ENCODE measurements around the gene MYRIP. TPM values are rescaled to one million over a fixed set of nuclear protein-coding genes. Genes with fewer than 3 reads are reported as not detected.

Gene MYRIP
- total RNA-seq, 1 donor from 2014 or later: not detected

DNA sequence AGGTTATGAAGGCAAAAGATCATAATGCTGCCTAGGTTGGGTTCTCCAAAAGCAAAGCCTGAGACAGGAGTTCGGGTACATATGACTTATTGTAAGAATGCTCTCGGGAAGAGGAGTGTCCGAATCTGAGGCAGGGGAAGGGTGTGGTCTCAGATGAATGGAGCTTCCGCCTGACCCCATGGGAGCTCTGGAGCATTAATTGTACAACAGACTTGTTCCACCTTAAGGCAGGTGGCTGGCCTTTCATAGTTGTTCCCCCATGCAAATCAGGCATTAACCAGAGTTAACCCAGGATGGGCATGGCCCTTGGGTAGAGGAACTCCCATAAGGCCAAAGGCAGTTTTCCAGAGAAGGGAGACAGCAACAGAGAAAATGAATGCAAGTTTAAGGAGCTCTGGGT, 170.6 kb downstream of the MYRIP start:
- H3K27me3 Mint-ChIP-seq: no peaks in the 10 kb centered on the region
- no peaks in the 10 kb centered on the region for H3K9me3 Mint-ChIP-seq
- no peak overlapping the region for H3K4me3 Mint-ChIP-seq
- no peaks in the 10 kb centered on the region for H3K4me1 Mint-ChIP-seq
- no peaks in the 10 kb centered on the region for H3K36me3 Mint-ChIP-seq (ENCODE audit: low read depth)
- intact Hi-C loops (cut with micrococcal nuclease): no loop called here
- H3K27ac Mint-ChIP-seq: no peak overlapping the region
- no peak for DNase-seq

DNA sequence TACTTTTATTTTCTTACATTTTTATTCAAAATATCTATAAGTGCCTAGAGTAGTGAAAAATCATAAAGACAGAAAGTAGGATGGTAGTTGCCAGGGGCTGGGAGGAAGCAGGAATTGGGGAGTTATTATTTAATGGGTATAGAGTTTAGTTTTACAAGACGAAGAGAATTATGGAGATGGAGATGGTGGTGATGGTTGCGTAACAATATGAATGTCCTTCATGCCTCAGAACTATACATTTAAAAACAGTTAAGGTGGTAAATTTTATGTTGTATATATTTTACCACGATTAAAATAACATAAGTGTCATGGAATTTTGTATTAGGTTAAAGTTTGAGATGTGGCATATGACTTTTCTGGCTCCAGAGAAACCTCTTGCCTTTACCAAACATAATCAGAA, 171.4 kb downstream of the MYRIP start:
- H3K27ac Mint-ChIP-seq: no peak overlapping the region
- no peaks in the 10 kb centered on the region for H3K27me3 Mint-ChIP-seq

DNA sequence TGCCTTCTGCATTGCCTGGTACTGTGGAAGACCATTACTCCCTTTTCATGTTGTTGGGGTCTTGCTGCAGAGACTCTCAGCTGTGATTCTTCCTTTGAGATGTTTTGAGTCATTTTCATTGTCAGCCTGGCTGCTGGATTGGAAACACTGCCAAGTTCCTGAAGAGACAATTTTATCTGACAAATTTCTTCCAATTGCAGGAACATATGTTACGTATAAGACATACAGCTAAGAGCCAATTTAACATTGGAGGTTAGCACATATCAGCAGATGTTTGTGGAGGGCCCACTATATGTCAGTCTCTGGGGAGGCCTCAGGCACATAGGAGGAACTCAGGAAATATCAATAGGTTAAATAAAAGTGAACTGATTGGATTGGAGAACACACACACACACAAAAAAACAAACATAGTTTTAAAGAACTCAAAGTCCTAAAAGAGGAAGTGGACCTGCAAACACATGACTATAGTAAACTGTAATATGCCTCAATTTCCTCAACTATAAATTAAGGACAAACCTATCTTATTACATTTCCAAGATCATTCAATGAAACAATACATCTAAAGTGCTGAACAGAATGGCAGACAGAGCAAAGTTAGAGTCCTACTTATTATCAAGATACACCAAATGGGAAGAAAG, 172.3 kb downstream of the MYRIP start:
- no peak for DNase-seq
- Mint-ChIP-seq H3K36me3 (ENCODE audit: low read depth) (no peaks in the 10 kb centered on the region), H3K27me3 (no peaks in the 10 kb centered on the region), H3K9me3 (no peaks in the 10 kb centered on the region), H3K4me1 (no peaks in the 10 kb centered on the region), H3K4me3 (no peak overlapping the region), H3K27ac (no peak overlapping the region)
- intact Hi-C loops (cut with micrococcal nuclease): no loop called here

More for the DNA sequence above, 171.4 kb downstream of the MYRIP start:
- Mint-ChIP-seq H3K9me3 (no peaks in the 10 kb centered on the region), H3K4me1 (no peaks in the 10 kb centered on the region), H3K36me3 (ENCODE audit: low read depth) (no peaks in the 10 kb centered on the region), H3K4me3 (no peak overlapping the region)
- intact Hi-C loops (cut with micrococcal nuclease): no loop called here
- no peak for DNase-seq

DNA sequence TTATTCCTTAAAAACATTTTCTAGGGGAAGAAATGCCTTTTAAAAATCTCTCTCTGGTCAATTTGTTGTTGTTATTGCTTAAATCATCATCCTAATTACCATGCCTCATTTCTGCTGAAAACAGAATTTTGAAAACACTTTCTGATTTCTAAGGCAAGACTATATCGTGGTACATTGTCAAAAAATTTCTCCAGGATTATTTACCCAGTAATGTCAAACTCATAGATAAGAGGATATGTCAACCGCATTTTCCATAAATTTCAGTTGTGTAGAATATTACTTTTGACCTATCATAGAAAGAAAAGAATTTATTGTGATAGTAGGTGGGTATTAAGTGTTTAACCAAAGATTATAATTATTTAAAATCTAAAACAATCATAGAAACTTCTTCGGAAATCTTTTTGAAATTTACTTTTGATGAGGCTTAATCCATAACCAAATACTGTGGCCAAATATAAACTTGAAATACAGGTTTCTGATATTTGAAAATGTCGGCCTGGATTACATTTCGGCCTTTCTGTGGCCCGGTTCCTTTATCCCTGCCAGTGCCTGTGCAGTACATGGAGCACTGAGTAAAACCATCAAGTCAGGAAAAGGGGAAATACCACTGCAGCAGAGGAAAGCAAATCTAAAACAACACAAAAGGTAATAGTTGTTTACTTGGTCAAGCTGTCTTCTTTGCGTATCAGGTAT, 173.4 kb downstream of the MYRIP start:
- intact Hi-C loops (cut with micrococcal nuclease): no loop called here
- H3K9me3 Mint-ChIP-seq: no peaks in the 10 kb centered on the region

DNA sequence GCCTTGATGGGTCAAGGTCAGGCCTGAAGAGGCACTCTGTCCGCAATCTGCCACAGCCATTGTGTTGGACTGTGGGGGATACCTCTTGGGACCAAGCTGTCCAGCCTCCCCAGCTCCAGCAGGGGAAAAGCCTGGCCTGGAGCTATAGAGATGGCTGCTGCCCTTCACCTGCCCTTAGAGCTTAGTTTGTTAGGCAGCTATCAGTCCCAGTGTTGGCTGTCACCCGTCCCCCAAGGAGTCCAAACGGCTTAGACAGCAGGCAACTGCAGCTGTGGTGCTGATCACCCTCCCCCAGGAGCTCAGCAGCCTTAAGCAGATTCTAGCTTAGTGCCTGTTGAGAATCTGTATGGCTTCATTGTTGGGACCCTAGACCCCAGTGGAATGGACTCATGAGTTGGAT, 180.3 kb downstream of the MYRIP start:
- H3K4me1 Mint-ChIP-seq: no peaks in the 10 kb centered on the region
- no peak overlapping the region for H3K4me3 Mint-ChIP-seq
- H3K27me3 Mint-ChIP-seq: no peaks in the 10 kb centered on the region
- no peaks in the 10 kb centered on the region for H3K36me3 Mint-ChIP-seq (ENCODE audit: low read depth)
- no peaks in the 10 kb centered on the region for H3K9me3 Mint-ChIP-seq
- intact Hi-C loops (cut with micrococcal nuclease): loop anchor here (1.0 to 5.0 kb wide), 2 partner anchors 282 to 542 kb away; no protein-coding TSS in a partner anchor
- H3K27ac Mint-ChIP-seq: no peak overlapping the region
- DNase-seq: no peak

More for the DNA sequence above, 173.4 kb downstream of the MYRIP start:
- Mint-ChIP-seq H3K27ac (no peak overlapping the region), H3K27me3 (no peaks in the 10 kb centered on the region), H3K36me3 (ENCODE audit: low read depth) (no peaks in the 10 kb centered on the region), H3K4me3 (no peak overlapping the region), H3K4me1 (no peaks in the 10 kb centered on the region)
- DNase-seq: no peak

DNA sequence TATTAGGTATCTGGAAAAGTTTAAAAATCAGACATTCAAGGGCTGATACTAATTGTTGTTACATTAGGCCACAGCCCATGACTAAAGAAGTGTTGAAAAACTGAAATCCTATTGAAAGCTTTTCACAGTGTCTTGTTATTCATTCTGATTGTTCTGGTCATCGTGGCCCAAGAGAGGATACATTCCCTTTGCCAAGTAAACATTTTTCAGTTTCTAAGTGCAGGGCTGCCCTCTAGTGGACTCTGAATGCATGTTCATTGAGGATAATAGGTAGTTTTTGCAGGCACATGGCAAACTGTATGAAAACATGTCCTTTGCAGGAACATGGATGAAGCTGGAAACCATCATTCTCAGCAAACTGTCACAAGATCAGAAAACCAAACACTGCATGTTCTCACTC, 181.1 kb downstream of the MYRIP start:
- Mint-ChIP-seq H3K36me3 (ENCODE audit: low read depth) (no peaks in the 10 kb centered on the region), H3K27ac (no peak overlapping the region), H3K27me3 (no peaks in the 10 kb centered on the region), H3K9me3 (no peaks in the 10 kb centered on the region), H3K4me3 (no peak overlapping the region), H3K4me1 (no peaks in the 10 kb centered on the region)
- peak; percentile 70 for DNase-seq
- intact Hi-C loops (cut with micrococcal nuclease): loop anchor here (1.0 to 5.0 kb wide), 2 partner anchors 283 to 543 kb away; no protein-coding TSS in a partner anchor

DNA sequence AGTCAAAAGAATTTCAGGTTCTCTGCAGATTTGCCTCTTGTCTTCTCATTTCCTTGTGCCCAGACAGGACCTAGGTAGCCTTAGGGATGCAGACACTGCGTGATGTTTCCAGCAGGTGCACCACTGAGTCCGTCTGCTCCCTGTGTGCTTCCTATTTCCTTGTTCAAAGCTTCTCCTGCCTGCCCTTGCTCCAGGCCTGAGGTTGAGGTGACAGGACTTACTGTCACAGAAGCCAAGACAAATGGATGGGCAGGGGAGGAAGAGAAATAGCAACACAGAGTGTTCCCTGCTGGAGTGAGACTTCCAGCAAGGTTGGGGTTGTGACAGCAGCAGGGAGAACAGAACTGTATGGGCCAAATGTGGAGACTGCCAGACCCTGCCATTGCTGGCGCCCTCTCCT, 199.4 kb downstream of the MYRIP start:
- Mint-ChIP-seq H3K27ac (no peak overlapping the region), H3K4me1 (no peaks in the 10 kb centered on the region), H3K27me3 (no peaks in the 10 kb centered on the region), H3K4me3 (no peak overlapping the region), H3K36me3 (ENCODE audit: low read depth) (no peaks in the 10 kb centered on the region), H3K9me3 (no peaks in the 10 kb centered on the region)
- intact Hi-C loops (cut with micrococcal nuclease): no loop called here
- no peak for DNase-seq

DNA sequence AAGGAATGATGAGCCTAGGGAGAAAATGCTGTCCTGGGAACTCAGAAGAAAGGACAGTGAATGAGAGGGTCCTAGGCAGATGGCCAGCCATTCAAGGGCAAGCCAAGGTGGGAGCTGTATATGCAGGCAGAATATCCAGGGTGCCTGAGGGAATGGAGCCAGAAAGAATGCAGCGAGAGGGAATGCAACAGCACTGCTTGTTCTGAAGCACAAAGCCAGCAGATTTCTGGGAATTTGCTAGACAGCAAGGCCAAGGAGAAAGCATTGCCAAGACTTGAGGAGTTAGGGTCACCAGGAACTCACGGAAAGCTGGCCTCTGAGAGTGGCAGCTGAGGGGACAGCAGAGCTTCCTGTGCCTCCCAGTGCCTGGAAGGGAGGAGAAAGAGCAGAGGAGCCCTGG, 200.6 kb downstream of the MYRIP start:
- Mint-ChIP-seq H3K27ac (no peak overlapping the region), H3K4me1 (no peaks in the 10 kb centered on the region), H3K36me3 (ENCODE audit: low read depth) (no peaks in the 10 kb centered on the region), H3K27me3 (no peaks in the 10 kb centered on the region), H3K9me3 (no peaks in the 10 kb centered on the region), H3K4me3 (no peak overlapping the region)
- intact Hi-C loops (cut with micrococcal nuclease): no loop called here
- DNase-seq: no peak

DNA sequence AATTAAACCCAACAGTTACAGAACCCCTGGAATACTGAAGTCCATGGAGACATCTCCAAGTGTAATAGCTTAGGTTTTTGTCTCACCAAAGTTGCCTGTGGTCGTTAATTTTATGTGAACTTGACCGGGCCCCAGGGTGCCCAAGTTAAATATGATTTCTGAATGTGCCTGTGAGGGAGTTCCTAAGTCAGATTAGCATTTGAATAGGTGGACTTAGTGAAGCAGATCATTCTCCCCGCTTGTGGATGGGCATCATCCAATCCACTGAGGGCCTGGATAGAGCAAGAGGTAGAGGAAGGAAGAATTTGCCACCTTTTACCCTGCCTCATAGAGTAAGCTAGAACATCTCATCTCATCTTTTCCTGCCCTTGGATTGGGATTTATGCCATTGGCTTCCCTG, 203.0 kb downstream of the MYRIP start:
- no peak for DNase-seq
- intact Hi-C loops (cut with micrococcal nuclease): no loop called here
- Mint-ChIP-seq H3K36me3 (ENCODE audit: low read depth) (no peaks in the 10 kb centered on the region), H3K9me3 (no peaks in the 10 kb centered on the region), H3K4me1 (no peaks in the 10 kb centered on the region), H3K27ac (no peak overlapping the region), H3K4me3 (no peak overlapping the region), H3K27me3 (no peaks in the 10 kb centered on the region)

DNA sequence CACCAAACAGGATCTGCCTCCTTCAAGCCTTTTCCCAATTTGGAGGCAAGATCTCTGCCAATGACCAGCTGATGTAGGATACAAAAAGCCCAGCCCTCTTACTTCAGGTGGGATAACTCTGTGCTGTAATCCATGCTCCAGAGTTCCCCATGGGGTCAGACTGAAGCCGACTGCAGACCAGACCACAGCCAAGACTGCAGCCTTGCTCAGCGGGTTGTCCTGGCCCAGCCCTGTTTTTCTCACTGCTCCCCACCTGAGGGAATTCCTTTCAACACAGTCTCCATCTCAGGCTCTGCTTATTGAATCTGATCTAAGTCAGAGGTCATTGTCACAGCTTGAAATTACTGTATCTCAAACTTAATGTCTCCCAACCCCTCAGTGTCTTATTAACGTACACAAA, 207.0 kb downstream of the MYRIP start:
- no peak for DNase-seq
- Mint-ChIP-seq H3K4me3 (no peak overlapping the region), H3K9me3 (no peaks in the 10 kb centered on the region), H3K27me3 (peaks cover 2% of the 10 kb centered on the region), H3K27ac (no peak overlapping the region), H3K4me1 (no peaks in the 10 kb centered on the region), H3K36me3 (ENCODE audit: low read depth) (no peaks in the 10 kb centered on the region)
- intact Hi-C loops (cut with micrococcal nuclease): no loop called here

DNA sequence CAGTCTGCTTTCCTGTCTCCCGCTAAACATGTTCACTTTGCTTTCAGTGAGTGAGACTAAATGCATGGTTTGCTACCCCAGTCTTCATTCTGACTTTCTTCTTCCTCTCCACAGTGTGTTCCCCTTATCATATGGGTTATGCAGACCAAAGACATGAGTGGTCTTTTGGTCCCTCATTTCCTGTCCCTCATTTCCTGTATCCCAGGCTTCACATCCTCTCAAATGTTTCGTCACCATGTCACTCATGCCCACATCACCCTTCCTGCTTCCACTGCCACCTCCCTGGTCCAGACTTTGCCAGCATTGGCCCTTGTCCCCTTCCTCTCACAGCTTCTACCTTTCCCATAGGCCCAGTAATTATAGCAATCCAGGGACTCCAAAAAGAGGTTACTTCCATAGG, 209.0 kb downstream of the MYRIP start:
- intact Hi-C loops (cut with micrococcal nuclease): no loop called here
- peaks cover 2% of the 10 kb centered on the region for H3K27me3 Mint-ChIP-seq
- H3K36me3 Mint-ChIP-seq (ENCODE audit: low read depth): no peaks in the 10 kb centered on the region
- no peaks in the 10 kb centered on the region for H3K4me1 Mint-ChIP-seq
- H3K9me3 Mint-ChIP-seq: no peaks in the 10 kb centered on the region
- H3K27ac Mint-ChIP-seq: no peak overlapping the region
- H3K4me3 Mint-ChIP-seq: no peak overlapping the region
- no peak for DNase-seq

DNA sequence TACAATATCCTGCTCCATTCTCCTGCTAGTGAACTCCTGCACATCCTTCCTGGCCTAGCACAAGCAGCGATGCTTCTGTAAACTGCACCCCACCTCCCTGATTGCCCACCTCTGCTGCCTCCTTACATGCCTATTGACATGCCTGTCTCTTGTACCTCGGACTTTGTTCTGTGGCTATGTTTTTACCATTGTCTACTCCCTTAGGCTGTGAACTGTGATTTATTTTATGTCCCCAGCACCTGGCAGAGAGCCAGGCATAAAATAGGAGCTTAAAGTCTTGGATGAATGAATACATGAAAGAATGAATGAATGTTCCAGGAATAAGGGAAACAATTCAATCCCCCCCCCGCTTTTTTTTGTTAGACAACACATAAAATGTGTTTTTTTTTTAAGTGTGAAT, 210.0 kb downstream of the MYRIP start:
- intact Hi-C loops (cut with micrococcal nuclease): no loop called here
- no peak overlapping the region for H3K4me3 Mint-ChIP-seq
- no peaks in the 10 kb centered on the region for H3K9me3 Mint-ChIP-seq
- peaks cover 2% of the 10 kb centered on the region for H3K27me3 Mint-ChIP-seq
- no peaks in the 10 kb centered on the region for H3K36me3 Mint-ChIP-seq (ENCODE audit: low read depth)
- DNase-seq: no peak
- no peak overlapping the region for H3K27ac Mint-ChIP-seq
- no peaks in the 10 kb centered on the region for H3K4me1 Mint-ChIP-seq

DNA sequence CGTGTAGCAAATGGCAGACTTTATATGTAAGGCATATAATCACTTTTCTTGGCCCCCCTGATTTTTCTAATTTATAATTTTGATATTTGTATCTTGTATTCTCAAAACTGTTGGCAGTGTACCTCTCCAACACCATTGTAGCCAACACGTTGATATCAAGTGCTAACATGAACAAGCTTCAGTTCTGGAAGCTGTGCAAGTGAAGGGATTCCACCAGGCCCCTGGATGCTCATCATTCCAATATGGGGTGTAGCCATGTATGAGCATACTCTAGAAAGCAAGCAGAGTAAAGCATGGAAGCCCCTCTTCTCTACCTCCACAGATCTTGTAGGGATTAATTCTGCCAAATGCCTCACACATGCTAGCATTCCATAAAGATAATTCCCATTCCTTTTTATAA, 211.3 kb downstream of the MYRIP start:
- Mint-ChIP-seq H3K9me3 (peaks cover 4% of the 10 kb centered on the region), H3K4me3 (no peak overlapping the region), H3K27me3 (peaks cover 2% of the 10 kb centered on the region), H3K27ac (no peak overlapping the region), H3K4me1 (no peaks in the 10 kb centered on the region), H3K36me3 (ENCODE audit: low read depth) (no peaks in the 10 kb centered on the region)
- intact Hi-C loops (cut with micrococcal nuclease): no loop called here
- no peak for DNase-seq

DNA sequence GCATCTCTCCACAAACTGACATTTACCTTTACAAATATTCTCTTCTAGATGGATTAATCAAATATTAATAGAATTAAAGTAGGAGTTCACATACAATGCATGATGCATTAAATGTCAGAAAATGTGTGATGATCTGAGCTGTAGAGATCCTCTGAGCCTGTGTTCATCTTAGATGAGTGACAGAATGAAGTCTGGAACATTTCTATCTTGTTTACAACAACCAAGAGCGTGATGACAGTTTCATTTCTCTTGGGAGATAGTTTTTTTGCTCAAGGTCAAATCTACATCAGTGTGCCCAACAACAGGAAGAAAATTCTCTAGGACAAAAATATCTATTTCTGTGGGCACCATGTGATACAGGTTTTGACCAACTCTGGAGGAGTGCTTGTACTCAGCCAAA, 211.9 kb downstream of the MYRIP start:
- intact Hi-C loops (cut with micrococcal nuclease): no loop called here
- H3K4me1 Mint-ChIP-seq: no peaks in the 10 kb centered on the region
- DNase-seq: no peak
- H3K27ac Mint-ChIP-seq: no peak overlapping the region
- H3K36me3 Mint-ChIP-seq (ENCODE audit: low read depth): no peaks in the 10 kb centered on the region
- no peak overlapping the region for H3K4me3 Mint-ChIP-seq
- H3K27me3 Mint-ChIP-seq: peaks cover 2% of the 10 kb centered on the region
- peaks cover 5% of the 10 kb centered on the region for H3K9me3 Mint-ChIP-seq

Measured in activated CD4-positive, alpha-beta T cell treated with anti-CD3 and anti-CD28 coated beads, Interleukin-2, amount 10 ng/mL, durations not matched to agents 24 days and 14 days (primary cell).